HepG2 (cell line): ENCODE results near the gene SLC25A17. TPM values are rescaled to one million over a fixed set of nuclear protein-coding genes. Genes with fewer than 3 reads are reported as not detected.

Experiments used
- ATAC-seq: fragments of 200-7000 bp; cut with Tn5 transposase; 3 replicates; pipeline ENCODE4 v1.9.1; 2020; ENCODE audit warnings: mild to moderate bottlenecking, moderate library complexity
- BruUV-seq: library from RNA; stranded (reverse); fragments of 400-500 nt; replicated peaks from 2 replicates; lab custom pipeline; 2021; lab: Mats Ljungman, UMichigan
- CTCF ChIA-PET: fragments of 300-600 bp; formaldehyde crosslinking; extraction: SDS; loops from one replicate; lab custom pipeline; 2021; ENCODE audit warnings: low total read pairs, inconsistent platforms, low intra/inter-chr PET ratio; lab: Yijun Ruan, JAX
- POLR2A ChIA-PET: fragments of 350-600 bp; sonication (Branson Sonifier 250); formaldehyde crosslinking; loops from one replicate; lab custom pipeline; 2020; ENCODE audit warnings: antibody characterized with exemption, inconsistent platforms; lab: Yijun Ruan, JAX
- DNase-seq: peaks from one replicate; pipeline ENCODE4 v3.0.0-alpha.2; 2015; ENCODE audit warnings: low spot score
- FAIRE-seq: peaks from 3 replicates; lab custom pipeline; 2011; peaks lifted over from hg19 to GRCh38; lab: Jason Lieb, UNC
- H2AFZ ChIP-seq: one replicate; pipeline ENCODE4 v1.6.1; 2011; ENCODE audit warnings: low read length, inconsistent platforms
- H3K27ac ChIP-seq: fragments of 300-600 bp; 3 replicates; pipeline ENCODE4 v1.8.0; 2011; ENCODE audit warnings: mixed run types, mild to moderate bottlenecking, mixed read lengths, low read length, inconsistent platforms; ENCODE audit not compliant: insufficient read depth; ENCODE audit errors: extremely low read length
- H3K27me3 ChIP-seq, 2 experiments: fragments of 200-600 bp in 1 of 2; 2 replicates in 1 of 2; 3 replicates in 1 of 2; pipeline versions ENCODE4 v1.6.0 to v1.8.0; 2011; ENCODE audit warnings: low read length in 2 of 2, mild to moderate bottlenecking in 2 of 2, moderate library complexity in 2 of 2, inconsistent platforms in 1 of 2; ENCODE audit not compliant: insufficient read depth in 2 of 2, control insufficient read depth in 1 of 2
- H3K36me3 ChIP-seq, 2 experiments: fragments of 200-600 bp in 1 of 2; replicated peaks in 1 of 2; 2 replicates in 1 of 2; 3 replicates in 1 of 2; pipeline versions ENCODE4 v1.5.1 to v1.8.0; 2011; ENCODE audit warnings: low read length in 2 of 2, inconsistent platforms in 1 of 2; ENCODE audit not compliant: insufficient read depth in 2 of 2, control insufficient read depth in 1 of 2
- H3K4me1 ChIP-seq: 2 replicates; pipeline ENCODE4 v1.5.1; 2012; ENCODE audit warnings: low read length, inconsistent platforms; ENCODE audit not compliant: insufficient read depth
- H3K4me2 ChIP-seq: 2 replicates; pipeline ENCODE4 v1.6.0; 2011; ENCODE audit warnings: low read depth, low read length, inconsistent platforms
- H3K4me3 ChIP-seq, 3 experiments: fragments of 200-600 bp in 1 of 3; sonication (generic), shearing (Covaris generic) in 1 of 3; replicated peaks in 1 of 3; 2 replicates each; pipeline ENCODE4 v1.5.1; 2011 to 2016; ENCODE audit warnings: low read length in 3 of 3, inconsistent platforms in 2 of 3, low read depth in 2 of 3, mild to moderate bottlenecking in 2 of 3, control low read depth in 1 of 3, mixed read lengths in 1 of 3; ENCODE audit not compliant: insufficient read depth in 1 of 3
- H3K79me2 ChIP-seq: one replicate; pipeline ENCODE4 v1.6.1; 2011; ENCODE audit warnings: low read length, inconsistent platforms; ENCODE audit not compliant: insufficient read depth
- H3K9ac ChIP-seq: 2 replicates; pipeline ENCODE4 v1.6.0; 2011; ENCODE audit warnings: mild to moderate bottlenecking, low read depth, low read length, inconsistent platforms; ENCODE audit not compliant: insufficient read depth
- H3K9me3 ChIP-seq: 2 replicates; pipeline ENCODE4 v1.5.1; 2012; ENCODE audit warnings: mild to moderate bottlenecking, low read length
- H4K20me1 ChIP-seq: 2 replicates; pipeline ENCODE4 v1.6.0; 2011; ENCODE audit warnings: inconsistent platforms, mild to moderate bottlenecking, low read length, moderate library complexity; ENCODE audit not compliant: insufficient read depth
- FOXJ3 ChIP-seq: sonication (generic); formaldehyde crosslinking; IDR thresholded peaks from 2 replicates; pipeline ENCODE4 v1.4.0; 2020; ENCODE audit warnings: missing genetic modification reagents, mild to moderate bottlenecking, borderline replicate concordance
- MIER2 ChIP-seq: IDR thresholded peaks from 2 replicates; pipeline ENCODE4 v1.6.1; 2016; ENCODE audit warnings: missing biosample characterization, missing genetic modification reagents
- TEAD2 ChIP-seq: sonication (generic); formaldehyde crosslinking; IDR thresholded peaks from 2 replicates; pipeline ENCODE4 v1.9.0; 2021; ENCODE audit warnings: missing genetic modification reagents
- ZNF329 ChIP-seq: sonication (generic); formaldehyde crosslinking; IDR thresholded peaks from 2 replicates; pipeline ENCODE4 v1.9.0; 2021; ENCODE audit warnings: low read depth, mild to moderate bottlenecking, missing genetic modification reagents
- ZNF724P ChIP-seq: sonication (generic); formaldehyde crosslinking; IDR thresholded peaks from 2 replicates; pipeline ENCODE4 v1.8.0; 2022; ENCODE audit warnings: missing genetic modification reagents, borderline replicate concordance
- WGBS: methylation state at CpG from one replicate; pipeline ENCODE4 v1.1.6; 2017; ENCODE audit warnings: low lambda C conversion rate; 5-methylcytosine and 5-hydroxymethylcytosine counted together
- in situ Hi-C: cut with HindIII; loops from 2 replicates; pipeline ENCODE4 v1.10.0; 2017; ENCODE audit warnings: low pct_unique_long_range_greater_than_20kb; ENCODE audit not compliant: extremely low pct_ligation_motif_present
- intact Hi-C: fragments of 100-400 bp; cut with micrococcal nuclease; formaldehyde crosslinking; loops from one replicate; pipeline ENCODE4 v1.10.0; 2022; ENCODE audit not compliant: unreplicated experiment
- polyA plus RNA-seq, 8 experiments: library from polyadenylated mRNA; depleted of rRNA in 3 of 8; stranded (reverse) in 7 of 8; unstranded in 1 of 8; fragments of >200 nt; fragmentation: Illumina TruSeq in 4 of 8; extraction: Trizol in 4 of 8; gene quantifications; 2 replicates each; pipeline versions ENCODE4 v1.2.1 to v1.2.3, GENCODE V29; 2011 to 2016; ENCODE audit warnings: low read depth in 4 of 8, missing spikeins in 1 of 8, mixed read lengths in 1 of 8; ENCODE audit not compliant: insufficient read depth in 1 of 8
- total RNA-seq, 5 experiments: library from RNA; depleted of rRNA; stranded (reverse); fragments of >200 nt; fragmentation: Illumina TruSeq; extraction: Trizol; gene quantifications; 2 replicates each; pipeline ENCODE4 v1.2.3, GENCODE V29; 2016; ENCODE audit warnings: low read depth in 1 of 5
- TF ChIP-seq, protein P1 (sequence below): sonication (generic); formaldehyde crosslinking; IDR thresholded peaks from 2 replicates; pipeline ENCODE4 v1.8.1; 2023; ENCODE audit warnings: mild to moderate bottlenecking, moderate library complexity, missing genetic modification reagents
- TF ChIP-seq, protein P2 (sequence below): sonication (generic); formaldehyde crosslinking; IDR thresholded peaks from 2 replicates; pipeline ENCODE4 v1.4.0; 2020; ENCODE audit warnings: mild to moderate bottlenecking, missing genetic modification reagents

SLC25A17 gene
- total and polyA plus RNA-seq, 2 of the 13 experiments (the other 11 are each of a cell fraction or from before 2014, with no cell fraction given) = 15.7 to 27.9 TPM

DNA sequence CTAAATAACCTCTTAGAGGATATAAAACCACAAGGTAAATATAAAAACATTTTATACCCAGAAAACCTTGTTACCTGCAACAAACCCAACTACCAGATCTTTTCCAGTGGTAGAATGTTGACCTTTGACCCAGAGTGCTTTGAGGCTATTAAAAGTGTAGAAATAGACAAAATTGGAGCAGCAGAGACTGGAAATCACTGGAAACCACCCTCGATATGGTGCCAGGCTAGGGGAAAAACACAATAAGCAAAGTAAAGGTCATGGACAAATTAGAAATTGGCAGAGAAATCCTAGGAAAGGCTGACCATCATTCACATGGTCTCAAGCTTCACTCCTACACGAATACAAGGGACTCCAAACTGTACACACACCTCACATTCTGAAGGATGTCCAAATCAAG lies 26.7 kb downstream of the SLC25A17 start (continued):
- TF ChIP-seq MIER2 (no peak), FOXJ3 (CRISPR knock-in tag) (no peak)

DNA sequence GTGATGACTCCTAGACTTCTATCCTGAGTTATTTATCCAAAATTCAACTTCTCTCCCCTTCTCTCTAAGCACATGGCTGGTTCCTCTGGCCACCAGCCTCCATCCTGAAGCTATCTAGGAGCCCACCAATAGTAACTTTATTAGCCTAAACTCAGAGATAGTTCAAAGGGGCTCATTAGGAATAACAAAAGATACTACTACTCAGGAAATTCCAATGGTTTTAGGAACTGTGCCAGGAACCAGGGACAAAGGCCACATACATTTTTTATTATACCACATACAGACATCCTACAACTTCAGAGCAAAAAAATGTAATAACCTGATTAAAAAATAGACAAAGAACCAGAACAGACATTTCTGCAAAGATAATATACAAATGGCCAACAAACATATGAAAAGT lies 27.9 kb downstream of the SLC25A17 start:
- Histone ChIP-seq H3K9ac (no peak overlapping the region), H3K9me3 (no peaks in the 10 kb centered on the region), H3K79me2 (no peaks in the 10 kb centered on the region), H3K4me2 (no peak overlapping the region), H3K4me3 (no peak overlapping the region), H3K36me3 (peaks cover 1 to 16% of the 10 kb centered on the region in 2 experiments; a peak in 2 of 5 replicates), H2AFZ (no peak overlapping the region), H3K27me3 (no peaks in the 10 kb centered on the region), H3K4me1 (no peaks in the 10 kb centered on the region), H4K20me1 (no peaks in the 10 kb centered on the region), H3K27ac (no peak overlapping the region)
- no peak for FAIRE-seq
- ChIA-PET CTCF (no interaction called here), POLR2A (no interaction called here)
- BruUV-seq = no TSS peak
- no peak for ATAC-seq
- no peak for DNase-seq
- intact Hi-C loops (no loop called here), in situ Hi-C loops (no loop called here)
- no peak for TF ChIP-seq ZNF329 (CRISPR knock-in tag)

DNA sequence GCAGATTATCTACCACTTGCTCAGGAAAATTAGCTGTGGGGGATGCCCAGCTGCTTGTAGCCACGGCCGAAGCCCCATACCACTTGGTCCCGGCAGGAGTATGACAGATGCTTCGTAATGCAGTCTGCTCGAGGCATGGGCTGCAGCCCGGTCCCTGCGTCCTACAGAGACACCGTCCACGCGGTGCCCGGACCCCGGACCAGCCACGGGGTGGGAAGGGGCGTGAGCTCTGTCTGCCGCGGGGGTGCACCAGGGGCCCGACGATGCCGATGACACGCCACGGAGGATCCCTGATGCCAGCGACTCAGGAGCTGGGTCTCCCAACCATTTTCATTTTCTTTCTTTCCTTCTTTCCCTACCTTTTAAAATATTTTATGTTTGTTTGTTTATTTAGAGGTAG lies 30.0 kb downstream of the SLC25A17 start:
- Histone ChIP-seq H3K4me1 (no peaks in the 10 kb centered on the region), H3K9me3 (no peaks in the 10 kb centered on the region), H3K9ac (no peak overlapping the region), H3K79me2 (no peaks in the 10 kb centered on the region), H3K27me3 (no peaks in the 10 kb centered on the region), H3K4me2 (no peak overlapping the region), H3K27ac (no peak overlapping the region), H3K4me3 (no peak overlapping the region), H3K36me3 (peaks cover 3 to 19% of the 10 kb centered on the region in 2 experiments; a peak in 4 of 5 replicates), H2AFZ (no peak overlapping the region), H4K20me1 (no peaks in the 10 kb centered on the region)
- ATAC-seq (no peak), FAIRE-seq (no peak), DNase-seq (no peak)
- no TSS peak for BruUV-seq
- TF ChIP-seq, protein P1, sequence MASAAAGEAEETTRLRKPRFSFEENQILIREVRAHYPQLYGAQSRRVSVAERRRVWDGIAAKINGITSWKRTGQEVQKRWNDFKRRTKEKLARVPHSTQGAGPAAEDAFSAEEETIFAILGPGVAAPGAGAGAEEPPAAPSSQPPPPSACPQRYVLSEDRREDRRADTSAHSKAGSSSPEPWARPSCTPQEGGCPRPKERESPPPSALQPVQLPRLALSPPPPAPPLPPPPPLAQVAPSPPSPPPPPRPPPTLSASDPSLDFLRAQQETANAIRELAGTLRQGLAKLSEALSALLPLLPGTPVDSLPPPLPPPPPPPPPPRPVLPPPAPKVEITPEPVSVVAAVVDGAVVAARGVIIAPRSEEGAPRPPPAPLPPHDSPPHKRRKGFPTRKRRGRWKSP (CRISPR knock-in tag) = no peak
- TF ChIP-seq TEAD2 (CRISPR knock-in tag) (no peak), ZNF724P (CRISPR knock-in tag) (no peak)
- TF ChIP-seq, protein P2, sequence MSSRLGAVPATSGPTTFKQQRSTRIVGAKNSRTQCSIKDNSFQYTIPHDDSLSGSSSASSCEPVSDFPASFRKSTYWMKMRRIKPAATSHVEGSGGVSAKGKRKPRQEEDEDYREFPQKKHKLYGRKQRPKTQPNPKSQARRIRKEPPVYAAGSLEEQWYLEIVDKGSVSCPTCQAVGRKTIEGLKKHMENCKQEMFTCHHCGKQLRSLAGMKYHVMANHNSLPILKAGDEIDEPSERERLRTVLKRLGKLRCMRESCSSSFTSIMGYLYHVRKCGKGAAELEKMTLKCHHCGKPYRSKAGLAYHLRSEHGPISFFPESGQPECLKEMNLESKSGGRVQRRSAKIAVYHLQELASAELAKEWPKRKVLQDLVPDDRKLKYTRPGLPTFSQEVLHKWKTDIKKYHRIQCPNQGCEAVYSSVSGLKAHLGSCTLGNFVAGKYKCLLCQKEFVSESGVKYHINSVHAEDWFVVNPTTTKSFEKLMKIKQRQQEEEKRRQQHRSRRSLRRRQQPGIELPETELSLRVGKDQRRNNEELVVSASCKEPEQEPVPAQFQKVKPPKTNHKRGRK (CRISPR knock-in tag) = no peak
- WGBS = 98% methylated on average over 22 of the region's 22 CpGs
- ChIA-PET POLR2A (no interaction called here), CTCF (no interaction called here)
- intact Hi-C loops (no loop called here), in situ Hi-C loops (no loop called here)
